ENCODE results near the gene HSPB2.
"Not testable (repeated sequence)": the region's sequence is repeated elsewhere in the genome, so short reads cannot be mapped to it uniquely, and the experiment has no call there.

HSPB2 gene

DNA sequence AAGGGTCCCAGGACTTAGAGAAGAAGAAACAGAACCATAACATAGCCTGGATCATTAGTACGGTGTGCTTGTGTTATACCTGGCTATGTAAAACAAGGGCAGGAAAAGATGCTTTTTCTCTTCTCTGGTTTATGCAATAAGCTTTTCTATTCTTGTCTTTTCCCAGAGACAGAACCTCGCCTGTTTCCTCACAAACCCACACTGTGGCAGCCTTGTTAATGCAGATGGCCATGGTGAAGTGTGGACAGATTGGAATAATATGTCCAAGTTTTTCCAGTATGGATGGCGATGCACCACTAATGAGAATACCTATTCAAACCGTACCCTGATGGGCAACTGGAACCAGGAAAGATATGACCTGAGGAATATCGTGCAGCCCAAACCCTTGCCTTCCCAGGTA lies 30.3 kb upstream of the HSPB2 start:
- H3K36me3 ChIP-seq (ENCODE audit: control insufficient read depth in 1 of 2, insufficient read depth in 2 of 2, low read length in 2 of 2), result no peaks in the 10 kb centered on the region
- WGBS (ENCODE audit: extremely low coverage, insufficient coverage, insufficient read length), result no CpG with 5 or more reads among the region's 5 CpGs
- no peak overlapping the region for H3K4me2 ChIP-seq (ENCODE audit: low read length)
- H3K4me3 ChIP-seq (ENCODE audit: low read depth, low read length), result no peak overlapping the region
- no peak overlapping the region for H4K8ac ChIP-seq (ENCODE audit: low read depth, low read length)
- H3K4me1 ChIP-seq (ENCODE audit: control insufficient read depth in 1 of 2, insufficient read depth in 2 of 2, low read length in 2 of 2), result peaks cover 3 to 4% of the 10 kb centered on the region in 2 experiments
- no peaks in the 10 kb centered on the region for H3K27me3 ChIP-seq (ENCODE audit: insufficient read depth, low read length)
- H2BK12ac ChIP-seq (ENCODE audit: low read length), result no peak overlapping the region
- no peak overlapping the region for H3K18ac ChIP-seq (ENCODE audit: low read length)
- no peak overlapping the region for H2BK5ac ChIP-seq (ENCODE audit: low read depth, low read length, poor library complexity)
- H4K91ac ChIP-seq (ENCODE audit: low read depth, low read length), result no peak overlapping the region
- no peak overlapping the region for H2AFZ ChIP-seq (ENCODE audit: insufficient read depth, low read length, poor library complexity)
- no peak overlapping the region for H3K9ac ChIP-seq (ENCODE audit: low read length)
- peaks cover 6% of the 10 kb centered on the region for H3K79me1 ChIP-seq (ENCODE audit: low read length)
- H3K9me3 ChIP-seq (ENCODE audit: insufficient read depth, low read depth, low read length), result no peaks in the 10 kb centered on the region
- H2BK120ac ChIP-seq (ENCODE audit: insufficient read depth, low read length, poor library complexity), result no peak overlapping the region
- no peak overlapping the region for H4K12ac ChIP-seq (ENCODE audit: low read depth, low read length)
- H3K27ac ChIP-seq (ENCODE audit: low read depth, low read length), result no peak overlapping the region
- H3K4ac ChIP-seq (ENCODE audit: low read depth, low read length), result no peak overlapping the region
- no peak for DNase-seq
- H3K79me2 ChIP-seq (ENCODE audit: control insufficient read depth, insufficient read depth, low read length, poor library complexity), result no peaks in the 10 kb centered on the region
- no peak overlapping the region for H3K14ac ChIP-seq (ENCODE audit: low read length)
- H2AK5ac ChIP-seq (ENCODE audit: low read length), result no peak overlapping the region
- H3K23ac ChIP-seq (ENCODE audit: low read length), result no peak overlapping the region

DNA sequence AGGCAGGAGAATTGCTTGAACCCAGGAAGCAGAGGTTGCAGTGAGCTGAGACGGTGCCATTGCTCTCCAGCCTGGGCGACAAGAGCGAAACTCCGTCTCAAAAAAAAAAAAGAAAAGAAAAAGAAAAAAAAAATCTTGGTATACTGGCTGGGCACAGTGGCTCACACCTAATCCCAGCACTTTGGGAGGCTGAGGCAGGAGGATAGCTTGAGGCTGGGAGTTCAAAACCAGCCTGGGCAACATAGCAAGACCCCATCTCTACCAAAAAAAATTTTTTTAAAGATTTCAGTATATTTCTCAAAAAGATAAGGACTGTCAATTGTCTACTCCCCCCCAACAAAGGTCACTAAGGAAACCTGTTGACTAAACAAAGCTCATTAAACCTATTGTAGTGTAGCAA lies 27.5 kb upstream of the HSPB2 start:
- WGBS (ENCODE audit: extremely low coverage, insufficient coverage, insufficient read length), result no CpG with 5 or more reads among the region's 4 CpGs
- not testable (repeated sequence) for H3K79me1 ChIP-seq (ENCODE audit: low read length); H3K9ac ChIP-seq (ENCODE audit: low read length); H4K91ac ChIP-seq (ENCODE audit: low read depth, low read length); H3K4me1 ChIP-seq (ENCODE audit: control insufficient read depth in 1 of 2, insufficient read depth in 2 of 2, low read length in 2 of 2); H3K27me3 ChIP-seq (ENCODE audit: insufficient read depth, low read length); H4K12ac ChIP-seq (ENCODE audit: low read depth, low read length); H3K4me2 ChIP-seq (ENCODE audit: low read length); H2BK12ac ChIP-seq (ENCODE audit: low read length); H3K4me3 ChIP-seq (ENCODE audit: low read depth, low read length); H3K79me2 ChIP-seq (ENCODE audit: control insufficient read depth, insufficient read depth, low read length, poor library complexity); H3K27ac ChIP-seq (ENCODE audit: low read depth, low read length); H2BK5ac ChIP-seq (ENCODE audit: low read depth, low read length, poor library complexity); DNase-seq; H2AFZ ChIP-seq (ENCODE audit: insufficient read depth, low read length, poor library complexity); H4K8ac ChIP-seq (ENCODE audit: low read depth, low read length); H3K18ac ChIP-seq (ENCODE audit: low read length); H3K14ac ChIP-seq (ENCODE audit: low read length); H3K36me3 ChIP-seq (ENCODE audit: control insufficient read depth in 1 of 2, insufficient read depth in 2 of 2, low read length in 2 of 2); H2AK5ac ChIP-seq (ENCODE audit: low read length); H3K4ac ChIP-seq (ENCODE audit: low read depth, low read length); H3K9me3 ChIP-seq (ENCODE audit: insufficient read depth, low read depth, low read length); H3K23ac ChIP-seq (ENCODE audit: low read length); H2BK120ac ChIP-seq (ENCODE audit: insufficient read depth, low read length, poor library complexity)

DNA sequence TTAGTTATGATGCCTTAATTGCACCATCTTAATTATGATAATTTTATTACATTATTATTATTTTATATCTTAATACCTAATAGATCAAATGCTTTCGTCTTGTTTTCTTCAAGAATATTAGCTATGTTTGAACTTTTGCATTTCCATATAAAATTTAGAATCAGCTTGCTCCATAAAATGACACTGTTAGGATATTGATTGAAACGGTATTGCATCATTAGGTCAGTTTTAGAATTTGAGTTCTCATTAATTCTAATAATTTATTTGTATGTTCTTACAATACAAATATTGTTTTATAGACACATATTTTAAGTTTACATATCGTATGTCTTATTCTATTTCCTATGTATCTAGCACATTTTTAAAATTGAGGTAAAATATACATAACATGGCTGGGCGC lies 26.5 kb upstream of the HSPB2 start:
- Histone ChIP-seq H3K79me1 (ENCODE audit: low read length) (no peaks in the 10 kb centered on the region), H3K9me3 (ENCODE audit: insufficient read depth, low read depth, low read length) (no peaks in the 10 kb centered on the region), H3K4me2 (ENCODE audit: low read length) (no peak overlapping the region), H3K18ac (ENCODE audit: low read length) (no peak overlapping the region), H3K27ac (ENCODE audit: low read depth, low read length) (no peak overlapping the region), H3K27me3 (ENCODE audit: insufficient read depth, low read length) (no peaks in the 10 kb centered on the region), H2AK5ac (ENCODE audit: low read length) (no peak overlapping the region), H2BK120ac (ENCODE audit: insufficient read depth, low read length, poor library complexity) (no peak overlapping the region), H4K91ac (ENCODE audit: low read depth, low read length) (no peak overlapping the region), H3K4me1 (ENCODE audit: control insufficient read depth in 1 of 2, insufficient read depth in 2 of 2, low read length in 2 of 2) (no peaks in the 10 kb centered on the region), H2BK12ac (ENCODE audit: low read length) (no peak overlapping the region), H3K9ac (ENCODE audit: low read length) (no peak overlapping the region), H2AFZ (ENCODE audit: insufficient read depth, low read length, poor library complexity) (no peak overlapping the region), H3K23ac (ENCODE audit: low read length) (no peak overlapping the region), H3K4me3 (ENCODE audit: low read depth, low read length) (no peak overlapping the region), H4K12ac (ENCODE audit: low read depth, low read length) (no peak overlapping the region), H3K4ac (ENCODE audit: low read depth, low read length) (no peak overlapping the region), H3K14ac (ENCODE audit: low read length) (no peak overlapping the region), H2BK5ac (ENCODE audit: low read depth, low read length, poor library complexity) (no peak overlapping the region), H4K8ac (ENCODE audit: low read depth, low read length) (no peak overlapping the region), H3K79me2 (ENCODE audit: control insufficient read depth, insufficient read depth, low read length, poor library complexity) (no peaks in the 10 kb centered on the region), H3K36me3 (ENCODE audit: control insufficient read depth in 1 of 2, insufficient read depth in 2 of 2, low read length in 2 of 2) (no peaks in the 10 kb centered on the region)
- DNase-seq, result no peak
- WGBS (ENCODE audit: extremely low coverage, insufficient coverage, insufficient read length), result no CpG with 5 or more reads among the region's 4 CpGs

DNA sequence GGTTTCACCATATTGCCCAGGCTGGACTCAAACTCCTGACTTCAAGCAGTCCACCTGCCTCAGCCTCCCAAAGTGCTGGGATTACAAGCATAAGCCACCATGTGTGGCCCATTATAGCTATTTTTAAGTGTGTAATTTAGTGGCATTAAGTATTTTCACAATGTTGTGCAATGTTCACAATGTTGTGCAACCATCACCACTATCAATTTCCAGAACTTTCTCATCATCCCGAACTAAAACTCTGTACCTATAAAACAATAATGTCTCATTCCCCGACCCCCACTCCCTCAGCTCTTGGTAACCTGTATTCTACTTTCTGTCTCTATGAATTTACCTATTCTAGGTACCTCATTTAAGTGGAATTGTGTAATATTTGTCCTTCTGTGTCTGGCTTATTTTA lies 25.7 kb upstream of the HSPB2 start:
- no CpG with 5 or more reads among the region's 2 CpGs for WGBS (ENCODE audit: extremely low coverage, insufficient coverage, insufficient read length)
- Histone ChIP-seq H3K14ac (ENCODE audit: low read length) (no peak overlapping the region), H3K79me1 (ENCODE audit: low read length) (no peaks in the 10 kb centered on the region), H2BK120ac (ENCODE audit: insufficient read depth, low read length, poor library complexity) (no peak overlapping the region), H4K91ac (ENCODE audit: low read depth, low read length) (no peak overlapping the region), H2BK5ac (ENCODE audit: low read depth, low read length, poor library complexity) (no peak overlapping the region), H4K8ac (ENCODE audit: low read depth, low read length) (no peak overlapping the region), H3K9ac (ENCODE audit: low read length) (no peak overlapping the region), H3K23ac (ENCODE audit: low read length) (no peak overlapping the region), H2BK12ac (ENCODE audit: low read length) (no peak overlapping the region), H2AK5ac (ENCODE audit: low read length) (no peak overlapping the region), H3K4me2 (ENCODE audit: low read length) (no peak overlapping the region), H3K4ac (ENCODE audit: low read depth, low read length) (no peak overlapping the region), H3K27me3 (ENCODE audit: insufficient read depth, low read length) (no peaks in the 10 kb centered on the region), H3K79me2 (ENCODE audit: control insufficient read depth, insufficient read depth, low read length, poor library complexity) (no peaks in the 10 kb centered on the region), H3K18ac (ENCODE audit: low read length) (no peak overlapping the region), H3K36me3 (ENCODE audit: control insufficient read depth in 1 of 2, insufficient read depth in 2 of 2, low read length in 2 of 2) (no peaks in the 10 kb centered on the region), H3K4me3 (ENCODE audit: low read depth, low read length) (no peak overlapping the region), H2AFZ (ENCODE audit: insufficient read depth, low read length, poor library complexity) (no peak overlapping the region), H3K4me1 (ENCODE audit: control insufficient read depth in 1 of 2, insufficient read depth in 2 of 2, low read length in 2 of 2) (no peaks in the 10 kb centered on the region), H3K9me3 (ENCODE audit: insufficient read depth, low read depth, low read length) (no peaks in the 10 kb centered on the region), H4K12ac (ENCODE audit: low read depth, low read length) (no peak overlapping the region), H3K27ac (ENCODE audit: low read depth, low read length) (no peak overlapping the region)
- DNase-seq, result no peak

Measured in trophoblast cell (in vitro differentiated cells and primary cell).